Measurements from ENCODE around the gene LUC7L2. TPM values are rescaled to one million over a fixed set of nuclear protein-coding genes. Genes with fewer than 3 reads are reported as not detected.
"Not testable (repeated sequence)": the region's sequence is repeated elsewhere in the genome, so short reads cannot be mapped to it uniquely, and the experiment has no call there.

Gene LUC7L2
- total and polyA plus RNA-seq, 11 donors = 29.4 to 55.4 (median 46.2) TPM

GRCh38 chr7:139423091-139423490 is 63.4 kb downstream of the LUC7L2 start:
- peaks cover 0 to 77% (median 72%) of the 10 kb centered on the region in 9 donors for H3K36me3 ChIP-seq
- peak overlapping the region in 1 of 12 donors; percentile 78 for H3K27ac ChIP-seq
- 81 to 89% (median 86%) methylated on average over 4 of the region's 4 CpGs for whole genome bisulfite sequencing, 4 donors
- no peaks in the 10 kb centered on the region for H3K9me3 ChIP-seq
- ATAC-seq = no peak
- DNase-seq = no peak
- no peak for TF ChIP-seq CTCF (IDR thresholded peaks at IDR 0.05)
- no peak for TF ChIP-seq POLR2A (IDR thresholded peaks at IDR 0.05)
- no peak overlapping the region for H3K4me3 ChIP-seq
- H3K27me3 ChIP-seq = no peaks in the 10 kb centered on the region
- intact Hi-C loops (cut with DNase I) = loop anchor here in 1 of 10 donors (5.0 kb wide), 1 partner anchor 51 kb away; no protein-coding TSS in a partner anchor
- peaks cover 0 to 31% (median 0%) of the 10 kb centered on the region in 12 donors for H3K4me1 ChIP-seq

GRCh38 chr7:139424004-139424403 is 64.3 kb downstream of the LUC7L2 start:
- WGBS, 4 donors = 61 to 85% (median 78%) methylated on average over 4 of the region's 4 CpGs
- Histone ChIP-seq H3K4me3 (no peak overlapping the region), H3K4me1 (peaks cover 0 to 31% (median 0%) of the 10 kb centered on the region in 12 donors), H3K9me3 (no peaks in the 10 kb centered on the region), H3K27me3 (no peaks in the 10 kb centered on the region), H3K36me3 (peaks cover 0 to 71% (median 63%) of the 10 kb centered on the region in 9 donors), H3K27ac (peak overlapping the region in 1 of 12 donors; percentile 78)
- intact Hi-C loops (cut with DNase I) = loop anchor here in 1 of 10 donors (5.0 kb wide), 1 partner anchor 52 kb away; no protein-coding TSS in a partner anchor
- DNase-seq (no peak), ATAC-seq (no peak)
- no peak for TF ChIP-seq POLR2A (IDR thresholded peaks at IDR 0.05)
- TF ChIP-seq CTCF (IDR thresholded peaks at IDR 0.05) = no peak

- peaks cover 0 to 31% (median under 1%) of the 10 kb centered on the region in 12 donors for H3K4me1 ChIP-seq
- ATAC-seq; H3K4me3 ChIP-seq; intact Hi-C loops (cut with DNase I); H3K27me3 ChIP-seq; DNase-seq; H3K9me3 ChIP-seq: not testable (repeated sequence)
- H3K27ac ChIP-seq = peak overlapping the region in 5 of 12 donors; percentile 9 to 32 (median 20)
- WGBS, 4 donors = 95 to 97% (median 96%) methylated on average over 9 to 10 of the region's 10 CpGs
- peaks cover 0 to 54% (median 46%) of the 10 kb centered on the region in 9 donors for H3K36me3 ChIP-seq
Measured at GRCh38 chr7:139425701-139426100, 66.0 kb downstream of the LUC7L2 start.

GRCh38 chr7:139426258-139427028 is 66.7 kb downstream of the LUC7L2 start:
- DNase-seq = peak in 1 of 5 donors; percentile 47

More at GRCh38 chr7:139426258-139427028, 66.7 kb downstream of the LUC7L2 start:
- peak overlapping the region in 8 of 12 donors; percentile 12 to 42 (median 26) for H3K27ac ChIP-seq
- ATAC-seq = peak; percentile 71 to 86 (median 76)
- 80 to 89% (median 83%) methylated on average over 12 of the region's 12 CpGs for WGBS, 4 donors
- no peaks in the 10 kb centered on the region for H3K9me3 ChIP-seq
- H3K36me3 ChIP-seq = peaks cover 0 to 47% (median 38%) of the 10 kb centered on the region in 9 donors
- no peaks in the 10 kb centered on the region for H3K27me3 ChIP-seq
- intact Hi-C loops (cut with DNase I) = no loop called here
- peaks cover 0 to 33% (median 6%) of the 10 kb centered on the region in 12 donors for H3K4me1 ChIP-seq
- TF ChIP-seq CTCF (IDR thresholded peaks at IDR 0.05) (no peak), POLR2A (IDR thresholded peaks at IDR 0.05) (no peak)
- no peak overlapping the region for H3K4me3 ChIP-seq

All from heart left ventricle (tissue), 16 donors.